HG02759 (cell line): ENCODE results near the gene RPS6KA5.
"Not testable (repeated sequence)": the region's sequence is repeated elsewhere in the genome, so short reads cannot be mapped to it uniquely, and the experiment has no call there.

Experiments used
- ATAC-seq: cut with Tn5 transposase; IDR thresholded peaks from one replicate; pipeline ENCODE4 v1.9.1; 2021; ENCODE audit warnings: mild to moderate bottlenecking, moderate library complexity; ENCODE audit not compliant: unreplicated experiment

RPS6KA5 gene

GRCh38 chr14:91067186-91067585 lies 6.7 kb upstream of the RPS6KA5 start:
- no peak for ATAC-seq

GRCh38 chr14:91065266-91065665 lies 4.8 kb upstream of the RPS6KA5 start:
- no peak for ATAC-seq

GRCh38 chr14:91063119-91063518 lies 2.7 kb upstream of the RPS6KA5 start:
- ATAC-seq = no peak

- ATAC-seq = no peak
Observed at GRCh38 chr14:91062600-91062999, 2.2 kb upstream of the RPS6KA5 start.

GRCh38 chr14:91061056-91061887 lies 831 bp upstream of the RPS6KA5 start:
- no peak for ATAC-seq

GRCh38 chr14:91059576-91060350 lies 678 bp downstream of the RPS6KA5 start:
- peak; percentile 30 for ATAC-seq

- no peak for ATAC-seq
Observed at GRCh38 chr14:91058042-91058581, 2.3 kb downstream of the RPS6KA5 start.

- ATAC-seq = no peak
Observed at GRCh38 chr14:91056361-91056760, 4.1 kb downstream of the RPS6KA5 start.

GRCh38 chr14:91055016-91055415 lies 5.4 kb downstream of the RPS6KA5 start:
- no peak for ATAC-seq

- ATAC-seq = no peak
Observed at GRCh38 chr14:91048676-91049075, 11.8 kb downstream of the RPS6KA5 start.

- ATAC-seq = no peak
Observed at GRCh38 chr14:91048265-91048664, 12.2 kb downstream of the RPS6KA5 start.

GRCh38 chr14:91047174-91047753 lies 13.2 kb downstream of the RPS6KA5 start:
- ATAC-seq = no peak

- no peak for ATAC-seq
Observed at GRCh38 chr14:91046488-91047072, 13.9 kb downstream of the RPS6KA5 start.

GRCh38 chr14:91041450-91041849 lies 19.0 kb downstream of the RPS6KA5 start:
- ATAC-seq = no peak

- no peak for ATAC-seq
Observed at GRCh38 chr14:91040545-91040944, 19.9 kb downstream of the RPS6KA5 start.

- no peak for ATAC-seq
Observed at GRCh38 chr14:91038439-91038838, 22.0 kb downstream of the RPS6KA5 start.

- ATAC-seq = no peak
Observed at GRCh38 chr14:91036741-91037469, 23.5 kb downstream of the RPS6KA5 start.

GRCh38 chr14:91035855-91036254 lies 24.6 kb downstream of the RPS6KA5 start:
- peak; percentile 49 for ATAC-seq

GRCh38 chr14:91034379-91034778 lies 26.1 kb downstream of the RPS6KA5 start:
- ATAC-seq = not testable (repeated sequence)

GRCh38 chr14:91032248-91032647 lies 28.2 kb downstream of the RPS6KA5 start:
- ATAC-seq = no peak
